ENCODE measurements around the gene TFAP2D. TPM values are rescaled to one million over a fixed set of nuclear protein-coding genes. Genes with fewer than 3 reads are reported as not detected.

TFAP2D gene
- total RNA-seq, 2 donors from 2014 or later, result not detected

DNA sequence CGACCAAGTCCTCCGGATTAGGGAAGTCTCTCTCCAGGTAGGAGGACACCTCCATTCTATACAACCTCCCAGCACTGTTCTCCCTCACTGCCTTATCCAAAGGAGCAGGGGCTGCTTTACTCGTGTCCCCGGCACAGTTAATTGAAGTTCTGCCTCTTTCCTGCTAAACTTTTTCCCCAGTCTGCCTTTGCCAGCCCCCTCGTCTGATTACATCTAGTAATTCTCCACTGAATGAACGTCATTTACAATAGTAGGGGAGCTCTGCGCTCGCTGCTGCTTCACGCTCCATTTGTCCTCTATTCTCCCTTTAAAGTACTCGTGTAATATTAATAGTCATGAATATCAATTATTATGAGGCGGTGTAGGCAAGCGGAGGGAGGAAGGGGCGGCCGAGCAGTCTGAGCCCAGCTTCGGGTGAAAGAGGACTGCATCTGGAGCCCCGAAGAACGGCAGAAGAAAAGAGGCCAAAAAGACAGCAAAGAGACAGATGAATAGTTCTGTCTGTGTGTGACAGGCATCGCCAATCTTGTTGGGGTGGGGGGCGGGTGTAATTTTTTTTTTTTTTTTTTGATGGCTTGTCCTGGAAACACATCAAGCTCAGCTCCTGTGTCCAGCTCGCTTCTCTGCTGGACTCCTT, 108.2 kb downstream of the TFAP2D start:
- no peak for DNase-seq (ENCODE audit: low spot score)
- H3K9me3 ChIP-seq, result no peaks in the 10 kb centered on the region
- H3K27ac ChIP-seq, result no peak overlapping the region
- peaks cover 24% of the 10 kb centered on the region for H3K27me3 ChIP-seq (replicated peaks; ENCODE audit: insufficient read depth)
- no peaks in the 10 kb centered on the region for H3K36me3 ChIP-seq
- peaks cover 4 to 18% of the 10 kb centered on the region in 2 donors for H3K4me1 ChIP-seq (ENCODE audit: control insufficient read depth in 1 of 2, low read depth in 2 of 2)
- H3K4me3 ChIP-seq, result no peak overlapping the region
- ATAC-seq (ENCODE audit: insufficient number of reproducible peaks, low FRiP score, low read depth), result no peak
- TF ChIP-seq, protein P1, sequence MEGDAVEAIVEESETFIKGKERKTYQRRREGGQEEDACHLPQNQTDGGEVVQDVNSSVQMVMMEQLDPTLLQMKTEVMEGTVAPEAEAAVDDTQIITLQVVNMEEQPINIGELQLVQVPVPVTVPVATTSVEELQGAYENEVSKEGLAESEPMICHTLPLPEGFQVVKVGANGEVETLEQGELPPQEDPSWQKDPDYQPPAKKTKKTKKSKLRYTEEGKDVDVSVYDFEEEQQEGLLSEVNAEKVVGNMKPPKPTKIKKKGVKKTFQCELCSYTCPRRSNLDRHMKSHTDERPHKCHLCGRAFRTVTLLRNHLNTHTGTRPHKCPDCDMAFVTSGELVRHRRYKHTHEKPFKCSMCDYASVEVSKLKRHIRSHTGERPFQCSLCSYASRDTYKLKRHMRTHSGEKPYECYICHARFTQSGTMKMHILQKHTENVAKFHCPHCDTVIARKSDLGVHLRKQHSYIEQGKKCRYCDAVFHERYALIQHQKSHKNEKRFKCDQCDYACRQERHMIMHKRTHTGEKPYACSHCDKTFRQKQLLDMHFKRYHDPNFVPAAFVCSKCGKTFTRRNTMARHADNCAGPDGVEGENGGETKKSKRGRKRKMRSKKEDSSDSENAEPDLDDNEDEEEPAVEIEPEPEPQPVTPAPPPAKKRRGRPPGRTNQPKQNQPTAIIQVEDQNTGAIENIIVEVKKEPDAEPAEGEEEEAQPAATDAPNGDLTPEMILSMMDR (IDR thresholded peaks at IDR 0.05), result no peak

DNA sequence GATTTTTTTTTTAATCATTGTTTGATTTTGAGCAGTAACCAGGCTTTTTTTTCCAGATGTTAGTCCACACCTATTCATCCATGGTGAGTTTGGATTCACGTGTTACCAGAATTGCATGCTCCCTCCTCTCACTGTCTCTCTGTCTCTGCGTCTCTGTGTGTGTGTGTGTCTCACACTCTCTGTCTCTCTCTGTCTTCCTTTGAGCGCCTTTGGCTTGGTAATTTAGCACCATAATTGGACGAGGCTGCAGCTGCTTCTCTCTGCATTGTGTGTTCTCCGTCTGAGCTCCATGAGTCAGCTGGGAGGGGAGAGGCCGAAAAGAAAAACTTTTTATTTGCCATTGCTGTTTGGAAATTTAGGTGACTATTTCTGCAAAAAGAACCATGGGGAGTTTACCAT, 108.8 kb downstream of the TFAP2D start:
- Histone ChIP-seq H3K4me1 (ENCODE audit: control insufficient read depth in 1 of 2, low read depth in 2 of 2) (peaks cover 4 to 18% of the 10 kb centered on the region in 2 donors), H3K9me3 (no peaks in the 10 kb centered on the region), H3K36me3 (no peaks in the 10 kb centered on the region), H3K27me3 (replicated peaks; ENCODE audit: insufficient read depth) (peaks cover 24% of the 10 kb centered on the region), H3K4me3 (no peak overlapping the region), H3K27ac (no peak overlapping the region)
- ATAC-seq (ENCODE audit: insufficient number of reproducible peaks, low FRiP score, low read depth) (no peak), DNase-seq (ENCODE audit: low spot score) (no peak)
- TF ChIP-seq, protein P1 (IDR thresholded peaks at IDR 0.05), result no peak

Other genes with a start within 250 kb of the TFAP2D start
- gene TFAP2B, start 105.3 kb downstream of the TFAP2D start, total RNA-seq, result 1 to 10 TPM in 1 of 2 donors, not detected in 1; 2.5 TPM

Data from thoracic aorta (tissue), 2 donors.